T follicular helper cell (primary cell): Measurements from ENCODE around the gene SLC4A1.
"Not testable (repeated sequence)": the region's sequence is repeated elsewhere in the genome, so short reads cannot be mapped to it uniquely, and the experiment has no call there.

Experiments
- DNase-seq: peaks from one replicate; pipeline ENCODE4 v3.0.0-alpha.2; 2020; ENCODE audit warnings: low read depth

The SLC4A1 gene

GRCh38 chr17:44256671-44257070, 11.3 kb downstream of the SLC4A1 start:
- no peak for DNase-seq

DNA sequence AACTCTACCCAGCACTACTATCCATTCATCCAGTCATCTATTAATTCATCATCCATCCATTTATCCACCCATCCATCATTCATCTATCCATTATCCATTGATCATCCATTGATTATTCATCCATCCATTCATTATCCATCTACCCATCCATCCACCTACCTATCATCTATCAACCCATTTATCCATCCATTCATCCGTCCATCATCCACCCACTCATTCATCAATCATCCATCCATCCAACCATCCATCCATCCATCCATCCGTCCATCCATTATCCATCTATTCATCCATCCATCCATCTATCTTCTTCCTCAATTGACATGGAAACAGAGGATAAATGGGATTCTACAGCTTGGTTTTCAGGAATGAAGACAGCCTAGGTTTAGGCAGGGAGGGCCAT, 12.0 kb downstream of the SLC4A1 start:
- no peak for DNase-seq

DNA sequence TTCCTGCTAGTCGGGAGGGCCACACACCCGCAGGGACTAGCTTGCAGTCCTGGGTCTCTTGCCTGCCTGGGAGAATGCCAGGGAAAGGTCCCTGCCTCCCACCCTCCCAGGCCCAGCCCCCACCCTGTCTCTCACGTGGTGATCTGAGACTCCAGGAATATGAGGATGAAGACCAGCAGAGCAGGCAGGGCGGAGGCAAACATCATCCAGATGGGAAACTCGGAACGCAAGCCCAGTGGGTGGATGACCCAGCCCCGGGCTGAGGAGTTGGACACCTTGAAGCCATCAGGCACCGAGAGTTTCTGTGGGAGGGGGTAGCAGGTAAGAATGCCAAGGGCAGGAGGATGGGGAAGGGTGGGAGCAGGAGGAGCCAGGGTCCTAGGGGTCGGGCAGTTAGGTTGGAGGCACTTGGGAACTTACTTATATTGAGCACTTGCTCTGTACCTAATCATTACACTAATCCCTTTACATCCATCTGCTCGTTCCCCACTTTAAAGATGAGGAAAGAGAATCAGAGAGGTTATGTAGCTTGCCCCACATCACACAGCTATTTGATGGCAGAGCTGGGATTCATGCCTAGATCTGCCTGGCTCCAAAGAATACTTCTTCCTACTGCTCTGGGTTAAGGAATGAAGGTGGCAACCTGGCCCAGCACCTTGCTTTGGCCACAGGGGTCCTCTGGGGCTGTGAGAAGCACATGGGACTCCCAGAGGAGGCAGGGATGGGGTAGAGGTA, 13.4 kb downstream of the SLC4A1 start:
- DNase-seq = no peak

GRCh38 chr17:44253006-44253405, 14.9 kb downstream of the SLC4A1 start:
- DNase-seq = no peak

DNA sequence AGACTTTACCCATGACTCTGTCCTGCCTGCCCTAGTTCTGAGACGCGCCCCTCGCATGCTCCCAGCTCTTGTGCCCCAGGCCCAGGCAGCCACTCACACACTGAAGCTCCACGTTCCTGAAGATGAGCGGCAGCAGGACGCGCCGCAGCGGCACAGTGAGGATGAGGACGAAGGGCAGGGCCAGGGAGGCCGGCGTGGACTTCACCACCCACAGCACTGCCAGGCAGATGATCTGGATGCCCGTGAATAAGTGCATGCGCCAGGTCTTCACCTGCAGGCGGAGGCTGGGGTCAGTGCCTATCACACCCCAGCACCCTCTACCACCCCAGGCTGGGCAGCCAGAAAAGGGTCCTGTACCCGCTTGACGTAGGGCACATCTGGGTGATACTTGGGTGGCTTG, 16.9 kb downstream of the SLC4A1 start:
- no peak for DNase-seq

GRCh38 chr17:44249501-44250246, 18.3 kb downstream of the SLC4A1 start:
- DNase-seq = no peak

- DNase-seq = no peak
Observed at GRCh38 chr17:44247876-44248736, 19.8 kb downstream of the SLC4A1 start.

- no peak for DNase-seq
Observed at GRCh38 chr17:44247440-44247841, 20.5 kb downstream of the SLC4A1 start.

DNA sequence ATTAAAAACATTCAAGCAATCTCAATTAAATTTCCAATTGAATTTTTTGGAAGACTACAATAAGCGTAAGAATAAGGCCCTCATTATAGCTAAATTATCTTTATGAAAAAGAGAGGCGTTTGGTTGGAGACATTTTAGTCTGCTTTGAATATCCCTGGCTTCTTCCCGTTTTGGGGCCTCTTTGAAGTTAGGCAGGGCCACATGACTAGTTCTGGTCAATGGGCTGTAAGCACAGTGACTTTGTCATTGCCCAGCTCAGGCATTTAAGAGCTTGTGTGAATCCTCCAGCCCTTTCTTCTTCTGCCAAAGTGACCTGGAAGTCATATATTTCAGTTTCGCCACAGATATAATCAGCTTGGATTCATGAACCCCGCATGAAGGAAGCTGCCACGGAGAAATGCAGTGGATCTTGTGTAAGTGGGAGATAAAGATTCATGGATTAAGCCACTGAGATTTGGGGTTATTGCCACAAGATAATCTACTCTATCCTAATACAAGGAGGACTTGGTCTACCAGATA, 26.8 kb downstream of the SLC4A1 start:
- no peak for DNase-seq

DNA sequence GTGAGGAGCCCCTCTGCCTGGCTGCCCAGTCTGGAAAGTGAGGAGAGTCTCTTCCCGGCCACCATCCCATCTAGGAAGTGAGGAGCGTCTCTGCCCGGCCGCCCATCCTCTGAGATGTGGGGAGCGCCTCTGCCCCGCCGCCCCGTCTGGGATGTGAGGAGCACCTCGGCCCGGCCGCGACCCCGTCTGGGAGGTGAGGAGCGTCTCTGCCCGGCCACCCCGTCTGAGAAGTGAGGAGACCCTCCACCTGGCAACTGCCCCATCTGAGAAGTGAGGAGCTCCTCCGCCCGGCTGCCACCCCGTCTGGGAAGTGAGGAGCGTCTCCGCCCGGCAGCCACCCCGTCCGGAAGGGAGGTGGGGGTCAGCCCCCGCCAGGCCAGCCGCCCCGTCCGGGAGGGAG, 30.0 kb downstream of the SLC4A1 start:
- DNase-seq = not testable (repeated sequence)

DNA sequence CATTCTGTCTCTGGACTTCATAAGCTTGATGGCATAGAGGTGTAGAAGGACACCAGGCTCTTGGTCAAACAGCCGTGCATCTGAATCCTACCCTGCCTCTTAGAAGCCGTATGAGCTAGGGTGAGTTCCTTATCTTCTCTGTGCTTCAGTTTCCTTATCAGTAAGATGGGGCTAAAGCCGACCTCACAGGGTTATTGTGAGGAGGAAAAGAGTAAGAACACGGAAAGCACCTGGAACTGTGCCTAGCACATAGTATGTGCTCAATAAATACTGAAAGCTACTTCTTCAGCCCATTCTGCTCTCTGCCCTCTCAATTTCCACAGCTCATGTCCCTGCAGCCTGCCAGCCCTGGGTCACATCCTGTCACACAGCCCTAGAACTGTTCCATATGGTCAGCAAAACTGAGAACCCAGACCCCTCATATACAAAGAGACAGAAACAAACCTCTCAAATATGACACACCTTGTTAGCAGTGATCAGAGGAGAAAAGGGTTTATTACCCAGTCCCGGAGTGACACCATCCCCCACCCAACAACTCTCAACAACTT, 31.4 kb downstream of the SLC4A1 start:
- DNase-seq = no peak

DNA sequence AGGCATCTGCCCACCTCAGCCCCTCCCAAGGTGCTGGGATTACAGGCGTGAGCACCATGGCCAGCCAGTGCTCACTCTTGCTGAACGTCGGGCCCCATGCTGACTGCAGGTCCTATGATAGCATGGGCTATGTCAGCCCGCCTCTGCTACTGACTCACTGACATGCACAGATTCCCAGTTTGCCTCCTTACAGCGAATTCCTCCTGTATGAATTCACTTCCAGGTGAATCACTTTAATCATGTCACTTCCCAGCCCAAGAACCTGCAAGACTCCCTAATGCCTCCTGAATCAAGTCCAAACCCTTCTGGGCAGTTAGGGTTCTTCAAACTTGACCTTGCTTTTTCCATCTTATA, 32.4 kb downstream of the SLC4A1 start:
- no peak for DNase-seq

DNA sequence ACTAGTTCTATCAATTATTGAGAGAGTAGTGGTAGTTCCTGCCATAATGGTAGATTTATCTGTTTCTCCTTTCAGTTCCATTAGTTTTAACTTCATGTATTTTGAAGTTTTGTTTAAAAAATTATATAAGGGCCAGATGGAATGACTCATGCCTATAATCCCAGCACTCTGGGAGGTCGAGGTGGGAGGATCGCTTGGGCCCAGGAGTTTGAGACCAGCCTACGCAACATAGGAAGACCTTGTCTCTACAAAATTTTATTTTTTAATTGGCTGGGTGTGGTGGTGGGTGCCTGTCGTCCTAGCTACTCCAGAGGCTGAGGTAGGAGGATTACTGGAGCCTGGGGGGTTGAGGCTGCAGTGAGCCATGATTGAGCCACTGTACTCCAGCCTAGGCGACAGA, 34.4 kb downstream of the SLC4A1 start:
- DNase-seq = no peak

DNA sequence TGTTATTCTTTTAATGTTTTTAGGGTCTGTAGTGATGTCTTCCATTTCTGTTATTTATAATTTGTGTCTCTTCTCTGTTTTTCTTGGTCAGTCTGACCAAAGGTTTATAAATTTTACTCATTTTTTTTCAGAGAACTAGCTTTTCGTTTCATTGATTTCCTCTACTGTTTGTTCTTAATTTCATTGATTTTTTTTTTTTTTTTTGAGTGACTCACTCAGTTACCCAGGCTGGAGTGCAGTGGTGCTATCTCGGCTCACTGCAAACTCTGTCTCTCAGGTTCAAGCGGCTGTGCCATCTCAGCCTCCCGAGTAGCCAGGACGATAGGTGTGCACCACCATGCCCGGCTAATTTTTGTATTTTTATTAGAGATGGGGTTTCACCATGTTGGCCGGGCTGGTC, 35.9 kb downstream of the SLC4A1 start:
- DNase-seq = no peak

DNA sequence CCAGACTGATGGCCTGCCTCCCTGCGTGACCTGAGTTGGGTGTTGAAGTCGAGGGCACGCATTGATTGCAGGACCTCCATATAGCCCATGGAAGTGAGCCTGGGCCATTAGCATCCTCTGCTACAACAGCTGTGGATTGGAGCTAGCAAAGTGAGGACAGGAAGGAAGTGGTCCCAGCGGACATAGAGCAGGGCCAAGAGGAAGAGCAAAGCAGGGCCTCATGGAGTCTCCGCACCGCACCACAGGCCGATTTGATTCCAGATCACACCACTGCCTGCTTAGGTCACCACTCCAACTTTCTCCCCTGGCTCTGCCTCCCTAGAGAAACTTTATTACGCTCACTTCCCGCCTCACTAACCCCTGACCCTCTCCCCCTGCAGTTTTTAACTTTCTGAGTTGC, 37.8 kb downstream of the SLC4A1 start:
- no peak for DNase-seq

DNA sequence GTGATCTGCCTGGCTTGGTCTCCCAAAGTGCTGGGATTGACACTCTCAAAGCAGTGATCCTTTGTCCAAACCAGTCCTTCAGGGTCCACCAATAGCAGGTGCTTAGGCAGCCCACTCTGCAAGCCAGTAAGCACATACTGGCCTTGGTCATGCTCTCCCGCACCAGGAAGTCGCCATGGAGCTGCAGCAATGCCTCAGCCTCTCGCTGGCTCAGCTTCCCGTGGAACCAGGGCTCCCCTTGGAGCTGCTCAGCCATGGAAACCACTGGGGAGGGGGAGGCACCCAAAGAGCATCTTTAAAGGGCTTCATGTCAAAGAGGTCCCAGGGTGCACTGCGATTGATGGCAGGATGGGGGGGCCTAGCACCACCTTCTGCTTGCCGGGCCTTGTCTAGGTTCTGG, 38.8 kb downstream of the SLC4A1 start:
- DNase-seq = no peak

- no peak for DNase-seq
Observed at GRCh38 chr17:44223541-44224071, 44.3 kb downstream of the SLC4A1 start.

- DNase-seq = no peak
Observed at GRCh38 chr17:44222112-44222869, 45.6 kb downstream of the SLC4A1 start.

GRCh38 chr17:44221862-44222111, 46.1 kb downstream of the SLC4A1 start:
- DNase-seq = no peak

GRCh38 chr17:44221084-44221861, 46.7 kb downstream of the SLC4A1 start:
- peak; percentile 53 for DNase-seq
